Left ventricle myocardium inferior (tissue), 1 donor: ENCODE data around the gene AXL. TPM values are rescaled to one million over a fixed set of nuclear protein-coding genes. Genes with fewer than 3 reads are reported as not detected.

ENCODE experiments used
- DNase-seq: peaks from one replicate; pipeline ENCODE4 v3.0.0-alpha.2; 2020
- H3K27ac ChIP-seq: fragments of 200-600 bp; replicated peaks from 2 replicates; pipeline ENCODE4 v1.8.0; 2021
- H3K27me3 ChIP-seq: fragments of 200-600 bp; 2 replicates; pipeline ENCODE4 v1.8.0; 2021; ENCODE audit warnings: low read depth
- H3K36me3 ChIP-seq: fragments of 200-600 bp; 2 replicates; pipeline ENCODE4 v1.8.0; 2021
- H3K4me1 ChIP-seq: fragments of 200-600 bp; 2 replicates; pipeline ENCODE4 v1.8.0; 2021
- H3K4me3 ChIP-seq: fragments of 200-600 bp; 2 replicates; pipeline ENCODE4 v1.8.0; 2021; ENCODE audit warnings: mild to moderate bottlenecking, moderate library complexity
- H3K9me3 ChIP-seq: fragments of 200-600 bp; replicated peaks from 2 replicates; pipeline ENCODE4 v1.8.0; 2021
- intact Hi-C: fragments of 100-400 bp; cut with micrococcal nuclease; formaldehyde crosslinking; loops from one replicate; pipeline ENCODE4 v1.11.0; 2022
- total RNA-seq: library from RNA; stranded (reverse); fragmentation: NEBNext Ultra II Directional; extraction: Animal tissue kit (Norgen Biotek cat#: 25700); gene quantifications from one replicate; pipeline ENCODE4 v1.2.1, GENCODE V29; 2021
- TF ChIP-seq, protein P1 (sequence below): fragments of 200-600 bp; IDR thresholded peaks from 2 replicates; pipeline ENCODE4 v1.8.0; 2021; ENCODE audit warnings: antibody characterized with exemption, mild to moderate bottlenecking, borderline replicate concordance
- donor health status: DM: no; HTN: yes; CAD: no; lungs with severe emphysema.

AXL gene
- total RNA-seq, 1 donor from 2014 or later, result 13.6 TPM

DNA sequence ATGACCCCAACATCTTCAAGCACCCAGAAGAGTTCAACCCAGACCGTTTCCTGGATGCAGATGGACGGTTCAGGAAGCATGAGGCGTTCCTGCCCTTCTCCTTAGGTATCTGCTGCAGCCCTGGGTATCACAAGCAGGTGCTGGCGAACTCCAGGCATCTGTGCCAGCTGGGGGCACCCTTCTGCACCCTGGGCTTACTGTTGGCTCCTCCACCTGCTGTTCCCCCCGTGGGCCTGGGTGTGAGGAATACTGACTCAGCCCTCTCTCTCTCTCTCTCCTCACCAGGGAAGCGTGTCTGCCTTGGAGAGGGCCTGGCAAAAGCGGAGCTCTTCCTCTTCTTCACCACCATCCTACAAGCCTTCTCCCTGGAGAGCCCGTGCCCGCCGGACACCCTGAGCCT lies 13.0 kb upstream of the AXL start:
- Histone ChIP-seq H3K4me1 (peaks cover 6% of the 10 kb centered on the region), H3K4me3 (no peak overlapping the region), H3K36me3 (no peaks in the 10 kb centered on the region), H3K9me3 (no peaks in the 10 kb centered on the region), H3K27ac (peak overlapping the region; percentile 77), H3K27me3 (peaks cover 7% of the 10 kb centered on the region)
- no peak for DNase-seq
- TF ChIP-seq, protein P1, sequence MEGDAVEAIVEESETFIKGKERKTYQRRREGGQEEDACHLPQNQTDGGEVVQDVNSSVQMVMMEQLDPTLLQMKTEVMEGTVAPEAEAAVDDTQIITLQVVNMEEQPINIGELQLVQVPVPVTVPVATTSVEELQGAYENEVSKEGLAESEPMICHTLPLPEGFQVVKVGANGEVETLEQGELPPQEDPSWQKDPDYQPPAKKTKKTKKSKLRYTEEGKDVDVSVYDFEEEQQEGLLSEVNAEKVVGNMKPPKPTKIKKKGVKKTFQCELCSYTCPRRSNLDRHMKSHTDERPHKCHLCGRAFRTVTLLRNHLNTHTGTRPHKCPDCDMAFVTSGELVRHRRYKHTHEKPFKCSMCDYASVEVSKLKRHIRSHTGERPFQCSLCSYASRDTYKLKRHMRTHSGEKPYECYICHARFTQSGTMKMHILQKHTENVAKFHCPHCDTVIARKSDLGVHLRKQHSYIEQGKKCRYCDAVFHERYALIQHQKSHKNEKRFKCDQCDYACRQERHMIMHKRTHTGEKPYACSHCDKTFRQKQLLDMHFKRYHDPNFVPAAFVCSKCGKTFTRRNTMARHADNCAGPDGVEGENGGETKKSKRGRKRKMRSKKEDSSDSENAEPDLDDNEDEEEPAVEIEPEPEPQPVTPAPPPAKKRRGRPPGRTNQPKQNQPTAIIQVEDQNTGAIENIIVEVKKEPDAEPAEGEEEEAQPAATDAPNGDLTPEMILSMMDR, result no peak
- intact Hi-C loops, result no loop called here

DNA sequence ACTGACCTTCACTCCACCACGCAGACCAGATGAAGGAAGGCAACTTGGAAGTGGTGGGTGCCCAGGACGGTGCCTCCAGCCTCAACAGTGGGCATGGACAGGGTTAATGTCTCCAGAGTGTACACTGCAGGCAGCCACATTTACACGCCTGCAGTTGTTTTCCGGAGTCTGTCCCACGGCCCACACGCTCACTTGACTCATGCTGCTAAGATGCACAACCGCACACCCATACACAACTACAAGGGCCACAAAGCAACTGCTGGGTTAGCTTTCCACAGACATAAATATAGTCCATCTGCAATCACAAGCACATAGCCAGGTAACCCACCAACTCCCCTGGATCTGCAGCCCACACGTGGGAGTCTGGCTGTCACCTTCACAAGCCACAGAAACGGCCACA lies 12.6 kb upstream of the AXL start:
- DNase-seq, result no peak
- Histone ChIP-seq H3K36me3 (no peaks in the 10 kb centered on the region), H3K9me3 (no peaks in the 10 kb centered on the region), H3K27me3 (peaks cover 7% of the 10 kb centered on the region), H3K4me3 (no peak overlapping the region), H3K4me1 (peaks cover 6% of the 10 kb centered on the region), H3K27ac (peak overlapping the region; percentile 77)
- TF ChIP-seq, protein P1, result no peak
- intact Hi-C loops, result no loop called here

DNA sequence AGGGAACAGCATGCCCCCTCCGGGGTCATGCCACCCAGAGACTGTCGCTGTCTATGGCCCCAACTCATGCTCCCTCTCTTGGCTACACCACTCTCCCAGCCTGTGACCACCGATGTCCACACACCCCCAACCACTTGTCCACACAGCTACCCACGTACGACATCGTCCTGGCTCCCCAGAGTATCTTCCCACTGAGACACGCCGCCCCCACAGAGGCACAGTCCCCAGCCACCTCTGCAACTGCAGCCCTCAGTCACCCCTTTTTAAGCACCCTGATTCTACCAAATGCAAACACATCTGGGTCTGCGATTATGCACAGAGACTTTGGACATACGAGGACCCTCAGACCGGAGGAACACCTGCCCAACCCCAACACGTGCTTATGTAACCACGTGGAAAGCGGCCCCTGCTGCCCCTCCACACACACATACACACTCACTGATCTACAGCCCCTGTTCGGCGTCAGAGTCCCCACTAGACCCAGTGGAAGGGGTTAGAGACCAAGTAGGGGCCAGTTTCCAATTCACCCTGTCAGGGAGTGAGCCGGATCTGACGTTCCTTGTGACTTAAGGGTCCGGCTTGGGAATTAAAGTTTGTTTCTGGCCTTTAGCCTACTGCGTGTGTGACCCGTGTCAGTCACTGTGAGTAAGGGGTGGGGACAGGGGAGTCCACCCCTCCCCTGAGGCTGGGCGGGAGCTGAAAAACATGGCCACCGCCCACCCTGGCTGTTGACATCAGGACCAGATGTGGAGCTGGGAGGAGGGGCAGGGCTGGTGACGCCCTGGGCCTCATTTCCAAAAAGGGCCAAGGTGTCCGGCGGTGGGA lies 11.9 kb upstream of the AXL start:
- TF ChIP-seq, protein P1, result no peak
- no peaks in the 10 kb centered on the region for H3K9me3 ChIP-seq
- H3K4me1 ChIP-seq, result peaks cover 6% of the 10 kb centered on the region
- intact Hi-C loops, result no loop called here
- peak overlapping the region; percentile 77 for H3K27ac ChIP-seq
- peak overlapping the region; percentile 42 for H3K4me3 ChIP-seq
- no peaks in the 10 kb centered on the region for H3K36me3 ChIP-seq
- H3K27me3 ChIP-seq, result peaks cover 7% of the 10 kb centered on the region
- DNase-seq, result peak; percentile 89

DNA sequence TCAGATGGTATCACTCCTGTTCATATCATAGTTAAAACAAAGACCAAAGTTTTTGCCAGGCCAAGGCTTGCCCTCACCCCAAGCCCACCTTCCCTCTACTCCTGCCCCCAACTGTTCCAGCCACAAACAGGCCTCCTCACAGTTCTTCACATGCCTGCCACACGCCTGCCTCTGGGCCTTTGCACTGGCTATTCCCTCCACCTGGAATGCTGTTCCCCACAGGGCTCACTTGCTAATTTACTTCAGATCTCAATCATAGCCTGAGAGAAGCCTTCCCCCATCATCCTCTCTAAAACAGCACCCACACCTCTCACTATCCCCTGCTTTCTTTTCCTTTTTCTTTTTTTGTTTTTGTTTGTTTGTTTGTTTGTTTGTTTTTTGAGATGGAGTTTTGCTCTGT lies 4.9 kb upstream of the AXL start:
- Histone ChIP-seq H3K27ac (no peak overlapping the region), H3K9me3 (no peaks in the 10 kb centered on the region), H3K36me3 (no peaks in the 10 kb centered on the region), H3K4me3 (no peak overlapping the region), H3K4me1 (peaks cover 11% of the 10 kb centered on the region), H3K27me3 (peaks cover 38% of the 10 kb centered on the region)
- TF ChIP-seq, protein P1, result no peak
- intact Hi-C loops, result no loop called here
- no peak for DNase-seq

DNA sequence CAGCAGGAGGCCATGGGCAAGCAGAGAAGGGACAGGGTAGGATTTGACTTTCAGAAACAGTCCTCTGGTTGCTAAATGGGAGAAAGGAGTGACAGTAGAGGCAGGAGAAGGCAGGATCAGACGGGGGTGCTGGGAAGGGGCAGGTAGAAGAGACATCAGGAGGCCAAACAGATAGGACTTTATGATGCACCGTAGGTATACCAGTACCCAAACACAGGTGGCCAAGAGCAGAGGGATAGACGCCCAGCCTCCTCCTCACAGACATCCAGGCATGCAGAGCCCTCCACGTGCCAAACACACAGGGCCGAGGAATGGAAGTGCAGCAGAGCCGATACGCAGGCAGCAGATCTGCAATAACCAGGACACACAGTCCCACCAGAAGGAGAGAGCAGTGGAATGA lies 1.3 kb upstream of the AXL start:
- no peak for DNase-seq
- TF ChIP-seq, protein P1, result no peak
- no peaks in the 10 kb centered on the region for H3K9me3 ChIP-seq
- no peak overlapping the region for H3K4me3 ChIP-seq
- peaks cover 29% of the 10 kb centered on the region for H3K4me1 ChIP-seq
- H3K27ac ChIP-seq, result peak overlapping the region; percentile 91
- peaks cover 41% of the 10 kb centered on the region for H3K27me3 ChIP-seq
- intact Hi-C loops, result no loop called here
- no peaks in the 10 kb centered on the region for H3K36me3 ChIP-seq
